ENCODE results near the gene HLA-DMA. TPM values are rescaled to one million over a fixed set of nuclear protein-coding genes. Genes with fewer than 3 reads are reported as not detected.

HLA-DMA gene
- total RNA-seq, 2 experiments from 2014 or later: 14.4 to 16.5 TPM

- no peak for DNase-seq
- H3K4me1 ChIP-seq (ENCODE audit: insufficient read depth, low read length): peaks cover 53% of the 10 kb centered on the region
- no peaks in the 10 kb centered on the region for H3K9me3 ChIP-seq (ENCODE audit: control insufficient read depth in 1 of 2, insufficient read depth in 1 of 2, low read length in 2 of 2)
- H3K4me1 Mint-ChIP-seq (ENCODE audit: low read depth): peaks cover 49% of the 10 kb centered on the region
- no peak for ATAC-seq (ENCODE audit: poor library complexity)
- H3K27me3 ChIP-seq (ENCODE audit: control insufficient read depth in 1 of 2, insufficient read depth in 2 of 2, low read length in 2 of 2): no peaks in the 10 kb centered on the region
- ChIA-PET POLR2A (interaction anchor here (0.7 to 10.7 kb wide), 12 partner anchors 10 to 142 kb away, joined by 3 to 347 read pairs (median 4); partner anchors contain the start of genes BRD2, HLA-DMA, PSMB9 and TAP1), CTCF (interaction anchor here (0.6 to 1.5 kb wide), 3 partner anchors 13 to 1701 kb away, joined by 3 read pairs; no protein-coding TSS in a partner anchor)
- H3K27ac Mint-ChIP-seq: no peak overlapping the region
- TF ChIP-seq CTCF (IDR thresholded peaks at IDR 0.05): no peak
- peak overlapping the region in 1 of 2 donors; percentile 25 for H3K27ac ChIP-seq (ENCODE audit: low read depth in 1 of 2, low read length in 2 of 2)
- H3K36me3 ChIP-seq (ENCODE audit: insufficient read depth, low read length): peaks cover 67% of the 10 kb centered on the region
- intact Hi-C loops (cut with DNase I, micrococcal nuclease): no loop called here
- no peaks in the 10 kb centered on the region for H3K27me3 Mint-ChIP-seq
- no peaks in the 10 kb centered on the region for H3K9me3 Mint-ChIP-seq
- peaks cover 76% of the 10 kb centered on the region for H3K36me3 Mint-ChIP-seq (ENCODE audit: low read depth)
- no peak overlapping the region for H3K4me3 ChIP-seq (ENCODE audit: low read length)
- H3K4me3 Mint-ChIP-seq: no peak overlapping the region
Observed at GRCh38 chr6:32980488-32981038, 27.7 kb upstream of the HLA-DMA start.

DNA sequence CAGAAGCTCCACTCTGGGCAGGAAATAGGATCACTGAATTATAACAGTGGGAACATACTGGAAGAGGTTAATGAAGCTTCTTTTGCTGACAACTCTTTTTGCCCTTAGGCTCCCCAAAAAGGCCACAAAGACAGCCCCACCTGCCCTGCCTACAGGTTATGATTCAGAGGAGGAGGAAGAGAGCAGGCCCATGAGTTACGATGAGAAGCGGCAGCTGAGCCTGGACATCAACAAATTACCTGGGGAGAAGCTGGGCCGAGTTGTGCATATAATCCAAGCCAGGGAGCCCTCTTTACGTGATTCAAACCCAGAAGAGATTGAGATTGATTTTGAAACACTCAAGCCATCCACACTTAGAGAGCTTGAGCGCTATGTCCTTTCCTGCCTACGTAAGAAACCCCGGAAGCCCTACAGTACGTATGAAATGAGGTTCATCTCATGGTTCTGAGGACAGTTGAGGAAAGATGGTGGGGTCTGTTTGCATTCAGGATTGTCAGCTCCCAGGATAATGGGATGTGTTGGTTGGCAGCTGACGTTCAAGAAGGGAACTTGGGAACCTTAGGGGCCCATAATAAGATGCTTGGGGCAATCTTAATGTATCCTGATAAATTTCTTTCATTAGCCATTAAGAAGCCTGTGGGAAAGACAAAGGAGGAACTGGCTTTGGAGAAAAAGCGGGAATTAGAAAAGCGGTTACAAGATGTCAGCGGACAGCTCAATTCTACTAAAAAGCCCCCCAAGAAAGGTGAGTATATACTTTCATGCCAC, 27.0 kb upstream of the HLA-DMA start:
- DNase-seq (no peak), ATAC-seq (ENCODE audit: poor library complexity) (no peak)
- CTCF ChIA-PET: interaction anchor here (0.6 to 1.5 kb wide), 4 partner anchors 12 to 1701 kb away, joined by 3 to 4 read pairs (median 3); no protein-coding TSS in a partner anchor
- POLR2A ChIA-PET: interaction anchor here (0.7 to 10.7 kb wide), 11 partner anchors 9 to 142 kb away, joined by 3 to 347 read pairs (median 4); partner anchors contain the start of genes BRD2, PSMB9, TAP1 and TAP2
- Histone ChIP-seq H3K27me3 (ENCODE audit: control insufficient read depth in 1 of 2, insufficient read depth in 2 of 2, low read length in 2 of 2) (no peaks in the 10 kb centered on the region), H3K27ac (ENCODE audit: low read depth in 1 of 2, low read length in 2 of 2) (peak overlapping the region in 1 of 2 donors; percentile 29), H3K9me3 (ENCODE audit: control insufficient read depth in 1 of 2, insufficient read depth in 1 of 2, low read length in 2 of 2) (no peaks in the 10 kb centered on the region), H3K4me3 (ENCODE audit: low read length) (no peak overlapping the region), H3K4me1 (ENCODE audit: insufficient read depth, low read length) (peaks cover 55% of the 10 kb centered on the region), H3K36me3 (ENCODE audit: insufficient read depth, low read length) (peaks cover 73% of the 10 kb centered on the region)
- no peak for TF ChIP-seq CTCF (IDR thresholded peaks at IDR 0.05)
- H3K9me3 Mint-ChIP-seq: no peaks in the 10 kb centered on the region
- no peaks in the 10 kb centered on the region for H3K27me3 Mint-ChIP-seq
- intact Hi-C loops (cut with DNase I, micrococcal nuclease): no loop called here
- peaks cover 82% of the 10 kb centered on the region for H3K36me3 Mint-ChIP-seq (ENCODE audit: low read depth)
- H3K27ac Mint-ChIP-seq: peak overlapping the region; percentile 14
- no peak overlapping the region for H3K4me3 Mint-ChIP-seq
- H3K4me1 Mint-ChIP-seq (ENCODE audit: low read depth): peaks cover 55% of the 10 kb centered on the region

GRCh38 chr6:32977953-32978324, 25.0 kb upstream of the HLA-DMA start:
- Mint-ChIP-seq H3K36me3 (ENCODE audit: low read depth) (peaks cover 100% of the 10 kb centered on the region), H3K4me1 (ENCODE audit: low read depth) (peaks cover 49% of the 10 kb centered on the region), H3K4me3 (no peak overlapping the region), H3K9me3 (no peaks in the 10 kb centered on the region), H3K27ac (no peak overlapping the region), H3K27me3 (no peaks in the 10 kb centered on the region)
- H3K27ac ChIP-seq (ENCODE audit: low read depth in 1 of 2, low read length in 2 of 2): no peak overlapping the region
- CTCF ChIA-PET: interaction anchor here (13.1 kb wide), 1 partner anchor 22 kb away, joined by 177 read pairs; the partner anchor contains the start of gene HLA-DMA
- H3K27me3 ChIP-seq (ENCODE audit: control insufficient read depth in 1 of 2, insufficient read depth in 2 of 2, low read length in 2 of 2): no peaks in the 10 kb centered on the region
- H3K36me3 ChIP-seq (ENCODE audit: insufficient read depth, low read length): peaks cover 92% of the 10 kb centered on the region
- no peak for TF ChIP-seq CTCF (IDR thresholded peaks at IDR 0.05)
- intact Hi-C loops (cut with DNase I, micrococcal nuclease): no loop called here
- no peak for ATAC-seq (ENCODE audit: poor library complexity)
- peaks cover 56% of the 10 kb centered on the region for H3K4me1 ChIP-seq (ENCODE audit: insufficient read depth, low read length)
- no peaks in the 10 kb centered on the region for H3K9me3 ChIP-seq (ENCODE audit: control insufficient read depth in 1 of 2, insufficient read depth in 1 of 2, low read length in 2 of 2)
- no peak for DNase-seq
- no peak overlapping the region for H3K4me3 ChIP-seq (ENCODE audit: low read length)
- POLR2A ChIA-PET: interaction anchor here (0.7 to 12.1 kb wide), 5 partner anchors 9 to 133 kb away, joined by 3 to 325 read pairs (median 7); partner anchors contain the start of genes BRD2, HLA-DMA and HLA-DMB

Data from CD4-positive, alpha-beta T cell (primary cell).